ENCODE results near the gene TMEM63A.
A peak's percentile ranks its signal among the peaks of the same experiment; 100 is the strongest.
"Not testable (repeated sequence)": the region's sequence is repeated elsewhere in the genome, so short reads cannot be mapped to it uniquely, and the experiment has no call there.

The TMEM63A gene

GRCh38 chr1:225909477-225909876, 27.3 kb upstream of the TMEM63A start:
- FAIRE-seq: no peak
- DNase-seq (ENCODE audit: extremely low spot score, insufficient read length, low read depth): no peak

DNA sequence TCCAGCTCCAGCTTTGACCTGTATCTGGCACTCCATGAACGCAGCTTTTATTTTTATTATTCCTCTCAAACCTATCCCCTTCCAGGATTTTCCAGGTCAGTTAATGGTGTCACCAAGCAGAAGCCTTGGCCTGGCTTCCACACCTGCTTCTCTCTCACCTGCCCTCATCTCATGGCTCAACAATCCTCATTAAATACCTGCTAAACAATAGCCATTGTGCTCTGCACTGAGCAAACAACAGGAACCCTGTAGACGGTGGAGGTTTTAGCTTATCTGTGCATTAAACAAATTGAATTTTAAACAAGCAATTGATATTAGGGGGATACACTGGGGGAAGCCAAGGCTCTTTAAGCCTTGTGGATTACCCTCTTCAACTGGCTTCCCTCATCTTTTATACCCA, 26.6 kb upstream of the TMEM63A start:
- FAIRE-seq: no peak
- DNase-seq (ENCODE audit: extremely low spot score, insufficient read length, low read depth): no peak

GRCh38 chr1:225908013-225908640, 25.9 kb upstream of the TMEM63A start:
- no peak for FAIRE-seq
- no peak for DNase-seq (ENCODE audit: extremely low spot score, insufficient read length, low read depth)

DNA sequence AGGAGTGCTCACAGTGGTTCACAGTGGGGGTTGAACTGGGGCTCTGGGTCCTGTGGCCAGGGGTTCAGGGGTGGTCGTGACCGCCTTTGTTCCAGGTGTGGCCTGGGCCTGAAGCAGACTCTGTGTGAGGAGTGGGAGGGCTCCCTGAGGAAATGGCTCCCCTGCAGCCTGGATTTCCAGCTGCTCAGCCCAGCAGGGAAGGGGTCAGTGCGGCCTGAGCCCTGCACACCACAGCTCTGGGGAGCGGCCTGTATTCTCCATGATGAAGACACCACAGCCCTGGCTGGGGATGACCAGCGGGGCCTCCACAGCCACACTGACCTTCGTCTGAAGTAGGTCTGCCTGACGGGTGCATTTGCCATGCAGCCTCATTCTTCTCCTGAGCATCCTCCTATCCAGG, 25.2 kb upstream of the TMEM63A start:
- DNase-seq (ENCODE audit: extremely low spot score, insufficient read length, low read depth): no peak
- no peak for FAIRE-seq

DNA sequence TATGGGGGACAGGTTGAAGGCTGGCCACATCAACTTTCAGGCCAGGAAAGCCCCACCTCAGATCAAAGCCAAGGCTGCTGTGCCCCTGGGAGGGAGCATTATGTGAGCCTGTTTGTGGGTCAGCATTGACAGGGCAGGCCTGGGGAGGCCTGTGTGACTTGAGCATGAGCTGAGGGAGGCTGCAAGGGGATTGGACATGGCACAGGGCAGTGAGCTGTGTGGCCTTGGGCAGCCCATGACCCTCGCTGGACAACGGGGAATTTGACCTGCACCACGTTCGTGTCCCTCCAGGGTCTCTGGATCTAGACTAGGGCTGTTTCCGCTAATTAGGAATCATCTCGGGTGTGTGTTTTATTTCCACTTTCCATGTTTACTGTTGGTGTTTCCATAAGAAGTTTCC, 24.3 kb upstream of the TMEM63A start:
- DNase-seq (ENCODE audit: extremely low spot score, insufficient read length, low read depth) (no peak), FAIRE-seq (no peak)

DNA sequence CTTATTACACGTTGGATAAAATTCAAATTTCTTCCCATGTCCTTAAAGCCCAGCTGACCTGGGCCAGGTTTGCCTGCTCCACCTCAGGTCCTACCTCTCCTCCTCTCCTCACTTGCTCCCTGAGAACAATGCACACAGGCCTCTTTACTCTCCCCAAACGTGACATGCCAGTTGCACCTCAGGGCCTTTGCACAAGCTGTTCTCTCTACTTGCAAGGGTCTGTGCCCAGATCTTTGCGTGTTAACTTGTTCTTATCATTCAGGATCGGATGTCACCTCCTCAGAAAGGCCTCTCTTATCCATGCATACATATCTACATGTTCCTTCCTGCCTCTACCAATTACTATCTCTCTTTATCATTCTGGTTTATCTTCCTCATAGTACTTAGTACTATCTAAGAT, 21.4 kb upstream of the TMEM63A start:
- FAIRE-seq: no peak
- DNase-seq (ENCODE audit: extremely low spot score, insufficient read length, low read depth): no peak

GRCh38 chr1:225899044-225899925, 17.1 kb upstream of the TMEM63A start:
- no peak for FAIRE-seq

DNA sequence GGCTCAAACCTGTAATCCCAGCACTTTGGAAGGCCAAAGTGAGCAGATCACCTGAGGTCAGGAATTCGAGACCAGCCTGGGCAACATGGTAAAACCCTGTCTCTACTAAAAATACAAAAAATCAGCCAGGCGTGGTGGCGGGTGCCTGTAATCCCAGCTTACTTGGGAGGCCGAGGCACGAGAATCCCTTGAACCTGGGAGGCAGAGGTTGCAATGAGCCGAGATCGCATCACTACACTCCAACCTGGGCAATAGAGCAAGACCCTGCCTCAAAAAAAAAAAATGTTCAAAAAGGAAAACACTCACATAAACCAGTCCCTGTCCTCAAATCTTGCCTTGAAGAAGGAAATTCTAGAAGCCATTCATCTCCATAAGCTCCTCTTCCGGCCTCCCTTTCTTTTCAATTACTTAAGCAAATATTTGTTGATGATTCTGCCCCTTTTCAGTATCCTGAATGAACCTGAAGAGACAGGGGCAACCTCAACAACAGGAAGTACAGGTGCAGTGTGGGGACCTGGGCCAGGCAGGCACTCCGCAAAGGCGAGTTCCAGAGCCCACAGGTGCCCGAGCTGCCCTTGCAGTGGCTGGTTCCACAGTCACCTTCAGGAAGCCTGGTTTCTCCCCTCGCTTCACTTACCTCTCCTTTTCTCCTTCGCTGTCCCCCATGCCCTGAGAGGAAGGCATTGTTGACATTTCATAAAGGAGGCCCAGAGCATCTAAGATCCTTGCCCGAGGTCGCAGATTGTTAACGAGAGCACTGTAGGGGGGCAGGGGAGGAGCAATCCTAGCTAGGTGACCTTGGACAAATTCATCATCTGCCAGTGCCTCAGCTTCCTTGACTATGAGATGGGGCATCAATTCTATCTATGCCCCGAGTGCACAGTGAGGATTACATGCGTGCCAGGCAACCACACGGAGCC, 15.7 kb upstream of the TMEM63A start:
- FAIRE-seq (no peak), DNase-seq (ENCODE audit: extremely low spot score, insufficient read length, low read depth) (no peak)

More at GRCh38 chr1:225899044-225899925, 17.1 kb upstream of the TMEM63A start:
- DNase-seq (ENCODE audit: extremely low spot score, insufficient read length, low read depth): no peak

DNA sequence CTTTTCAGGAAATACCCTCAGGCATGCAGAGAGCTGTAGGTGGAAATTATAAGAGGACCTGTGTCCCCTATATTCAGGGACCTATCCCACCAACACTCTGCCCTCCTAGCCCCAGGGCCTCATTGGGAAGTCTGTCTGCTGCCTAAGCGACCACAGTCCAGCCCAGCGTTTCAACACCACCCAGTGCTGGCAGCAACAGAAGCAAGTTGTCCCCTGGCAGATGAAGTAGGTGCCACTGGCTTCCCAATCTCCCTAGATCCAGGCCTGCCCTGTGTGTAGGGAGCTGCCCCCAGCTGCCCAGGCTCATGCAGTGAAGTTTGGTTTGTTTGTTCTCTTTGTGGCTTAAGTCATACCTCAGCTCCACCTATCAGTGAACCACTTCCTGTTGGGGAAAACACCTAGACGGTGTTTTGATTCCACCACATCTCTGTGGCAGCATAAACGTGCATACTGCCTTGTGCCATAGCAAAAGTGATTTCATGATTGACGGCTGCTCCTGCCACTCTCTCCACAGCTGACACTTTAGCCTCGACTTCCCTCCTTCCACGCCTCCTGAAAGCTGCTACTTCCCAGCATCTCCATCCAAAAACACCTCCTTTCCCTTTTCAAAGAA, 14.9 kb upstream of the TMEM63A start:
- DNase-seq (ENCODE audit: extremely low spot score, insufficient read length, low read depth): peak; percentile 82
- FAIRE-seq: peak; percentile 95

DNA sequence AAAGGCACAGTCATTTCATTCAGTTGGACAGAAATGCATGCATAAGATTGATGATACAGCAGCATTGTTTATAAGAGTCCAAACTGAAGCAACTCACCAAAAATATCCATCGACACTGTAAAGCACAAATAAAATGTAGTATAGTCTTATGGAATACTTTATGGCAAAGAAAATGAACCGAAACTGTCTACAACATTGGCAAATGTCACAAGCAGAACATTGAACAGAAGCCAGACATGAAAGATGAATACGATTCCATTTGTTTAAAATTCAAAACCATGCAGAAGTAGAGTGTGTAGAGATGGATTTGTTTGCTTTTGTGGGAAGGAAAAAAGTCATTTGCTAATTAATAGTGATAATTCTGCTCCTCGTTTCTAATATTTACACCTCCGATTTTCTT, 14.3 kb upstream of the TMEM63A start:
- no peak for FAIRE-seq
- DNase-seq (ENCODE audit: extremely low spot score, insufficient read length, low read depth): no peak

GRCh38 chr1:225892307-225892706, 10.1 kb upstream of the TMEM63A start:
- FAIRE-seq (no peak), DNase-seq (ENCODE audit: extremely low spot score, insufficient read length, low read depth) (no peak)

DNA sequence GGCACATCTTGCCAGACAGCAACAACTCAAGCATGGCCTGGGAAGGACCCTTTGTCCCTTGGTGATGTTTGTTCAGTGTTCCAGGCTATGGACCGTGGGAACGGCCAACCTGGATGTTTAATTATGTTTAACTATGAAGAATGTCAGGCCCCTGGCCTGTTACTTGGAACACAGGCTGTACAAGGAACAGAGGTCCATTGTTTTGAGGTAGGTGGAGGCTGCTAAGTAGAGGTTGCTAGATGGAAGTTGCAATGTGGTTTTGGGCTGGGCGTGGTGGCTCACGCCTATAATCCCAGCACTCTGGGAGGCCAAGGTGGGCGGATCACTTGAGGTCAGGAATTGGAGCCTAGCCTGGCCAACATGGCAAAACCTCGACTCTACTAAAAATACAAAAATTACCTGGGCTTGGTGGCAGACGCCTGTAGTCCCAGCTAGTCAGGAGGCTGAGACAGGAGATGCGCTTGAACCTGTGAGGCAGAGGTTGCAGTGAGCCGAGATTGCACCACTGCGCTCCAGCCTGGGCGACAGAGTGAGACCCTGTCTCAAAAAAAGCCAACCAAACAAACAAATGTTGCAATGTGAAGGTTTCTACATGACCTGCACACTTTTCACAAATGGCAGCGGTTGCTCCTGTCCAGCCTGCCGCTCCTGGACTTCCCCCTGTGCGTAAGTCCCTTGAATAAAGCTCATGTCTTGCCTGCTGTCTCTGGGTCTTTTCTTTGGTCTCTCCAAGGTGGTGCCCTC, 9.2 kb upstream of the TMEM63A start:
- DNase-seq (ENCODE audit: extremely low spot score, insufficient read length, low read depth) (no peak), FAIRE-seq (no peak)

- FAIRE-seq: no peak
These were observed 8.4 kb upstream of the TMEM63A start for GRCh38 chr1:225890346-225891228.

GRCh38 chr1:225889743-225890142, 7.6 kb upstream of the TMEM63A start:
- no peak for FAIRE-seq
- no peak for DNase-seq (ENCODE audit: extremely low spot score, insufficient read length, low read depth)

More at GRCh38 chr1:225890346-225891228, 8.4 kb upstream of the TMEM63A start:
- DNase-seq (ENCODE audit: extremely low spot score, insufficient read length, low read depth): no peak

DNA sequence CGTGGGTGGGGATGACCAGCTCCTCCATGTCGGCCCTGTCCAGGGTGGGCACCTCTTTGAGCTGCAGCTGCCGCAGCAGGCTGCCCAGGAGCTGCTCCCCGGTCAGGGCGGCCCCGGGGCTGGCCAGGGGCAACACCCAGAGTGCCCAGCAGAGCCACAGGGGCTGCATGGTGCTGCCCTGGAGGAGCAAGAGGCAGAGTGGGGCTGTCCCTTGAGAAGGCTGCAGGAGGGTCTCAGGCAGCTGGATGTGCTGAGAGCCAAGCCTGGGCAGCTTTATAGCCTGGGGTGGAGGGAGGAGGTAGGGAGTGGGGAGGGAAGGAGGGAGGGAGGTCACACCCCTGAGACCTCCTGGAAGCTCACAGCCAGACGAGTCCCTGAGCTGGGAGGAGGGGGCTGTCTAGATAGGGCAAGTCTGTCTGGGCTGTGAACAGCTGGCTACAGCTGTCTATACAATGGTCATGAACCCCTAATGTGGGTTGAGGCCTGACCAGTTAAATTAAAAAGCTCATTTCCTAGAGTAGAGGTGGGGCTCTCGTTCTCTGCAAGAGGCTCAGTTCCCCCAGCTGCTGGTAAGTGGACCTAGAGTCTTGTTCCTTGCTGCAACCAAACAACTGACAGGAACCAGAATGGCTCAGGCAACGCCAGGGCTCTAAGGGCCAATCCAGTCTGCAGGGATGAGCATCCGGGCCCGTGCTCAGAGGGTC, 6.9 kb upstream of the TMEM63A start, which contains the start of gene LEFTY1:
LEFTY1 (minus strand) TSS at position 249 of the 704 bp plus-strand sequence; CDS start at position 169, 80 bp downstream.
- DNase-seq (ENCODE audit: extremely low spot score, insufficient read length, low read depth) (no peak), FAIRE-seq (no peak)

DNA sequence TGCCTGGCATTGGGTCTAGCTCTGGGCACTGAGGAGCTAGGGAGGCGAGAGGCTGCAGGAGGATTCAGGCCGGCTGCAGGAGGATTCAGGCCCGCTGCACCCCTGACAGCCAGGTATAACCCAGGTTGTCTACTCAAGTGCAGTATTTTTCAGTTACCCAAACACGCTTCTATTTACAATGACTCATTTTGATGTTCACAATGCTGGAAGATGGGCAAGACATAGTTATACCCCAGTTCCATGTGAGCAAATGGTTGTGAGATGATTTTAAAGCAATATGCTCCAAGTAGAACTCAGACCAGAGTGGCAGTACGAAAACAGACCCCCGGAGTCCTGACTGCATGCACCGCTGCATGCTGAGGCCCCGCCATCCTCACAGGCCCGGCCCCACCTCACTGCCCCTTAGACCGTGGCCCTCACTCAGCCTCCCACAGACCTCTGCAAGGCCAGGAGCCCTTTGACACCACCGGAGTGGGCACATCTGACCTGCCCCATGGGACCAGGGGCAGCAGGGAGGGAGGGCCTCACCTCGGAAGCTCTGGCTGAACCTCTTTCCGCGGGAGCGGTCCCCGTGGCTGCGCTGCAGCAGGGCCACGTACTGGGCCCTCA, 6.2 kb upstream of the TMEM63A start:
- no peak for FAIRE-seq
- no peak for DNase-seq (ENCODE audit: extremely low spot score, insufficient read length, low read depth)

DNA sequence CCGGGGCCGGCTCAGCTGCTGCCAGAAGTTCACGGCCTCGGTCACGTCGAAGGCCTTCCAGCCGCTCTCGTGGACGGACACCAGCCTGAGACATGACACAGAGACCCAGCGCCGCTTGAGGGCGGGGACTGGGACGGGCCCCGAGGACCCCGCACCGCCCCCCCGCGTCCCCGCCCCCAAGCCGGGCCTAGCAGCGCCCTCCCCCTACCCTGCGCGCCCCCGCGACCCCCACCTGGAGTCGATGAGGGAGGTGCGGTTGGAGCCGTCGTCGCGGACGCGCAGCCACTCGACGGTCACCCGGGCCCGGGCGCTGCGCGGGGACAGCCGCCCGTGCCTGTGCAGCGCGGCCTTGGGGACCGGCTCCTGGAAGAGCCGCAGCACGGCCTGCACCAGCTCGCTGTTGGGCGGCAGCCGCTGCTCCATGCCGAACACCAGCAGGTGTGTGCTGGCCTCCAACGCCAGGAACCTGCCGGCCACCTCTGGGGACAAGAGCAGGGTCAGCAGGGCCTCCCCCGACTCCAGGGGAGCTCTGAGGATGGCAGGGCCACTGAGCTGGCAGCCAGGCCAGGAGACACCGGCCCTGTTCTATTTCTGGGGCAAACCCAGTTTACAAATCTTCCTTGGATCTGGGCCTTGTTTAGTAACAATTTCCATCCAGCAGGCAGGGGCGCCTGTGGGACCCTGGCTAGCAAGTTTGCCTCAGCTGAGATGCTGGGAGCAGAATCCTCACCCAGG, 5.5 kb upstream of the TMEM63A start:
- FAIRE-seq; DNase-seq (ENCODE audit: extremely low spot score, insufficient read length, low read depth): not testable (repeated sequence)
